Activated CD8-positive, alpha-beta memory T cell treated with anti-CD3 and anti-CD28 coated beads for 24 hours (primary cell): ENCODE results near the gene PSMG3.

ENCODE experiments used
- DNase-seq: peaks from one replicate; pipeline ENCODE4 v3.0.0-alpha.2; 2020

PSMG3 gene

GRCh38 chr7:1542841-1543747 is 26.7 kb downstream of the PSMG3 start:
- DNase-seq, result peak; percentile 54

GRCh38 chr7:1542329-1542728 is 27.5 kb downstream of the PSMG3 start:
- DNase-seq, result no peak

DNA sequence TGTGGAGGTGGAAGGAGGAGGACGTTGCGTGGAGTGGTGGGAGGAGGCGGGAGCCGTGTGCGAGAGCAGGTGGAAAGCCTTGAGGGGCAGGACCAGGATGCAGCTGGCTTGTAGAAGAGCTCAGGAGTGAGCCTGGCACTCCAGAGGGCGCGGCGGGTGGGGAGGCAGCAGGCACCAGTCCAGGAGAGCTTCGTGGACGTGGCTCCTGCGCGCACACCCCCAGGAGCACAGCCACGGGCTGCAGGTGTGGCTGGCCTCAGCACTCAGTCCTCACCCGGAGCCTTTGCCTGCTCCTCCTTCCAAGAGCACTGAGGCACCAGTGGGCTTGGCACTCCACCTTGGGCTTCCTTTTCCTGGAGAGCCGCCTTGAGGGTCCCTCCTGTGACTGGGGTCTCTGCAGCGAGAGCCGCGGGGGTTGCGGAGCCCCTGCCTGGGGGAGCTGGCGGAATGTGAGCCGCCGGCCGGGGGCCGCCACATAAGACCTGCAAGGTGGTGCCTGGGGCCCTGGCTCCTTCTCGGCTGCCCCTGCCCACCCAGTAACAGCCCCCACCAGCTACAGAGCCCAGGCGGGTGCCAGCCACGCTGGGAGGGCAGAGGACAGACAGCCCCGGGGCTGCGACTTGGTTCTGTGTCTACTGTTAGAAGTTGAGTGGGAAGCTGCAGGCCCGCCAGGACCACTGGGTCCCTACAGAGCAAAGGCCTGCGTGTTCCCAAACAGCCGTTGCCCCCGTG is 28.2 kb downstream of the PSMG3 start:
- DNase-seq, result no peak

GRCh38 chr7:1540776-1541271 is 29.0 kb downstream of the PSMG3 start:
- DNase-seq, result no peak

DNA sequence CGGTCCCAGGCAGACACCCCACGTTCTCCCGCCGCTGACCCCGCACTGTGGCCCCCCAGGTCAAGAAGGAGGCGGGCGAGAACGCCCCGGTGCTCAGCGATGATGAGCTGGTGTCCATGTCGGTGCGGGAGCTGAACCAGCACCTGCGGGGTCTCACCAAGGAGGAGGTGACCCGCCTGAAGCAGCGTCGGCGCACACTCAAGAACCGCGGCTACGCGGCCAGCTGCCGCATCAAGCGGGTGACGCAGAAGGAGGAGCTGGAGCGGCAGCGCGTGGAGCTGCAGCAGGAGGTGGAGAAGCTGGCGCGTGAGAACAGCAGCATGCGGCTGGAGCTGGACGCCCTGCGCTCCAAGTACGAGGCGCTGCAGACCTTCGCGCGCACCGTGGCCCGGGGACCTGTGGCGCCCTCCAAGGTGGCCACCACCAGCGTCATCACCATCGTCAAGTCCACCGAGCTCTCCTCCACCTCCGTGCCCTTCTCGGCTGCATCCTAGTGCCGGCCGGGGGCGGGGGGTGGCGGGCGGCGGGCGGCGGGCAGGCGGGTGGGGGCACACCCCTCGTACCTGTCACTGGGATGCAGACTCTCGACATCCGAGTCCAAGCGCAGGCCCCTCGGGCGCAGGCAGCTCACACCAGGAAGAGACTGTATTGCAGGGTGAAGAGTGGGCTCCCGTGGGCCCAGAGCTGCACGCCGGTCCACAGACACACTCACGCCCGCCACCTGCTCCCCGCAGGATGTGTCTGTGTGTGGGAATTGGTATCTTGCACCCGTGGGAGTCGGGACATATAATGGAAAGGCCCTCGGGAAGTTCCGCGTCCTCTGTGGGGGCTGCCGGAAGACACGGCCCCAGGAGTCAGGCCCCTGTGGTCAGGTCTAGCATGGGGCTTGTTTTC is 29.7 kb downstream of the PSMG3 start:
- no peak for DNase-seq

GRCh38 chr7:1539181-1539881 is 30.5 kb downstream of the PSMG3 start:
- DNase-seq, result no peak

- DNase-seq, result no peak
Observed at GRCh38 chr7:1538544-1539180, 31.2 kb downstream of the PSMG3 start.

- peak; percentile 58 for DNase-seq
Observed at GRCh38 chr7:1537535-1538412, 32.1 kb downstream of the PSMG3 start.

DNA sequence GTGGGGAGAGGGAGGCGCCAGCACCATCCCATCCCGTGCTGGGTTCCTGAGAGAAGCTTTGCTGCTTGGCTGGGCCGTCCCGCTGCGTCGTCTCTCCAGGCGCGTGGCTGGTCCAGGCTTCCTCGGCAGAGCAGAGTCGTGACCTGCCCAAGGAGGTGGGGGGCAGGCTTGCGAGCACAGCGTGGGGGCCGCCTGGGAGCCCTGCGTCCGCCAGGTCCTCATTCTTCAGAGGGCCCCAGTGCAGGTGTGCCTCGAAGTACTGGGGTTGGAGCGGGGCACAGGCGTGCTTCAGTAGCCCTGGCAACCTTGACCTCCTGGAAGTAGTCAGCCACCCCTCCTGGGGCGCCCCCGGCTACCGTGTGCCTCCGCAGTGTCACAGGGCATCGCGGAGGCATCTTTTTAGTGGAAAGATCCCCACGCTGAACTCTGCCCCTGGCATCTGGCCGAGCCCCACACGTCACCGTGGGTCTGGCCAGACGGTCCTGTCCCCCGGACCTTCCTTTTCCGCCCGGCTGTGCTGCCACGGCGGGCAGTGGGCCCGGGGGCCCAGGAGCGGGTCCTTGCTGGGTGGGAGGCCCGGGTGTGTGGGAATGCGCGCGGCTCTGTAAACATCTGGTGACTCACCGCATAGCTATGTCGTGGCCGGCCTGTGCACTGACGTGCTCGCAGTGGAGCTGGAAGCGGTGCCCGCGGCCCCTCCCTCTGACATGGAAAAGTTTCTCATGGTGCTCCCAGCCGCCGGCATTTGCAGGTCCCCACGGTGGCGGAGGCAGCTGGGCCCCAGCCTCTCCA is 32.9 kb downstream of the PSMG3 start:
- DNase-seq, result no peak

DNA sequence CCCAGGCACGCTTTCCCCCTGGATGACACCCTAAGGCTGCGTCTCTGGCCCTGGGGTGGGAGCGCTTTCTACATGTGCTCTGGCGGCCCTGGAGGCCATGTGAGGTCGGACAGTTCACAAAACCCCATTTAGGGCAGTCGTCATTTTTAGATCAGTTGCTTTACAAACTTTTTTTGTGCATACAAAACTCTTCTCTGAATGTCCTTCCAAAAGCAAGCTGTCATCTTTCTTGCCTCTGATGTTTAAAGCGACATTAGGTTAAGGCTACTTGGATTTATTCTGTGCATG is 33.4 kb downstream of the PSMG3 start:
- DNase-seq, result no peak

DNA sequence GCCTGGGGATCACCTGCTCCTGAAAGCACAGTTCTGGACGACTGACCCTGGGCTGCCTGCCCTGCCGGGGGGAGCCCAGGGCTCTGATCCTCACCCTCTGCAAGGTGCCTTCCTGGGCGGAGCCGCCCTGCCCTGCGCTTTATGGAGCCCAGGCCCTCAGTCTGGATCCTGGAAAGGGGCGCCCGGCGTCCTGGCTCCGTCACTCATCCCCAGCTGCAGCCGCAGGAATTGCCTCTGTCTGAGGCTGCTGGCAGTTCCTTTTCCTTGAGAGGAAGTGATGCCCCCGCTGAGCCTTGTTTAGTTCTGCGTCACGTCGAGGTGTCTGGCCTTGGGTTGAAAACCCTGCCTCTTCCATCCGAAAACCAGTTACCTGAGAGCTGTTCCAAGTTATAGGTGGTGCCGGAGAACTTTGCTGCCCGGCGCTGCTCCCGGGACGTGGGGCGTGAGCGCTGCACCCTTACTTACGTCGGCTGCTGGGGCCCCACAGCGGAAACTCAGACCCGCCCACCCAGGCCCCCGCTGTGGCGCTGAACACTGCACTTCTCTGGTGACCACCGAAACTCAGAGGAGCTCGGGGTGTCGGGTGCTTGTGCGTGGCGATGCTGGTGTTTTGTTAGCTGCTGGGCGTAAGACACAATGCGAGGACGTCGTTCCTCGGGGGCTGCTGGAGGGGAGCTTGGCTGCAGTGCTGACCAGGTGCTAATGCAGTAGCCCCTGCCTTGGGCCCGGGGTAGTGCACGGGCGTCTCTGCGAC is 34.0 kb downstream of the PSMG3 start:
- DNase-seq, result no peak

GRCh38 chr7:1535100-1535458 is 34.8 kb downstream of the PSMG3 start:
- no peak for DNase-seq

GRCh38 chr7:1534330-1535099 is 35.3 kb downstream of the PSMG3 start:
- peak; percentile 53 for DNase-seq

- peak; percentile 64 for DNase-seq
Observed at GRCh38 chr7:1533547-1534329, 36.1 kb downstream of the PSMG3 start.

DNA sequence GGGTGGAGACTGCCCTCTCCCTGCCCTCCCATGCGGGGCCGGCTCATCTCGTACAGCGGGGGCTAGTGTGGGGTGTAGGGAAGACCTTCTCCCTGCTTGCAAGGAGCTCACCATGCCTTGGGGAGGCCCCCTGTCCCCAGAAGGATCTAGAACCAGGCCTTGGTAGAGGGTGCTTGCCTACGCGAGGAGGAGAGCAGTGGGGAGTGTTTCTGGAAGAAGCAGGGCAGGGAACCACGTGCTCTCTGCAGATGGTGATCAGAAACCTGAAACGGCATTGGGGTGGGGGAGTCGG is 36.6 kb downstream of the PSMG3 start:
- DNase-seq, result peak; percentile 73

GRCh38 chr7:1532456-1533254 is 37.2 kb downstream of the PSMG3 start:
- DNase-seq, result peak; percentile 79

- DNase-seq, result peak; percentile 62
Observed at GRCh38 chr7:1531979-1532455, 37.8 kb downstream of the PSMG3 start.
